Activated CD8-positive, alpha-beta memory T cell treated with anti-CD3 and anti-CD28 coated beads for 4 hours (primary cell): ENCODE results near the gene RPS13.
"Not testable (repeated sequence)": the region's sequence is repeated elsewhere in the genome, so short reads cannot be mapped to it uniquely, and the experiment has no call there.

Experiments
- DNase-seq, 2 donors: peaks; one replicate each; pipeline ENCODE4 v3.0.0-alpha.2; 2020; ENCODE audit warnings: low read depth in 2 of 2

RPS13 gene

DNA sequence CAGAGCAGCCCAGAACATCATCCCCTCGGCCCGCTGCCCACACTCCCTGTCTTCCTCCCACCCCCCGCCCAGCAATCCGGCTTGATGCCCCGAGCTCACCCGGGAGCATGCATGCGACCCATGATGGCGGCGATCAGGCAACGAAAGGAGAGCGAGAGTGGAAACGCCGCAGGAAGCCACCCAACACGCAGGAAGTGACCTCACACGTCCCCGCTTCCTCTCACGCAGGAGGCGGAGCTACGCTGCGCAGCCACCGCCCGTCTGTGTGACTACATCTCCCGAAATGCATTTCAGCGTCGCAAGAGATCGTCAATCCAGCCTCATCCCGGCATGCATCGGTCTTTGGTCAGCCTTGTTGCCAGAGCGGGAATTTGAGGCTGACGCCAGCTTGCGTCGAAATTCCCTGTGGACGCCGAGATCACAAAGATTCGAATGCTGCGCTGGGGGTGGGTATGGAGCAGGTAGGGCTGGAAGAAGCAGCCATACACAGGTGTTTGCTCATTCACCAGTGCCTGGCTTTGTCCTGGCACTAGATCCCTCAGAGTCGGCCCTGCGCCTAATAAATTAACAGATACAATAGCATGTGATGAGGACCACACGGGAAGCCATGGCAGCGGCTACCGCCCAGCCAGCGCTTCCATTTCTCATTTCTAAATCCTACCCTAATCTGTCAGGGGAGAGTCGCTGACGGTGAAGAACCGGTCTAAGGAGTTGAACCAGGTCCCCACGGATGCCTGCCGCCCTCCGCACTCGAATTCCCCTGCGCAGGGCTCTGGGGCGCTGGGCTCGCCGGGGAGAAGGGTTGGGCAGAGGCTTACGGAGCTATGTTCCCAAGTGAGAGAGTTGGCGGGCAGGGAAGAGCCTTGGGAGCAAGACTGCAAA is at the start of gene RPS13:
Gene RPS13 (minus strand): TSS at position 148 of the 882 bp plus-strand sequence. CDS start 26 bp downstream, at position 122.
- DNase-seq, result peak; percentile 86 to 92

DNA sequence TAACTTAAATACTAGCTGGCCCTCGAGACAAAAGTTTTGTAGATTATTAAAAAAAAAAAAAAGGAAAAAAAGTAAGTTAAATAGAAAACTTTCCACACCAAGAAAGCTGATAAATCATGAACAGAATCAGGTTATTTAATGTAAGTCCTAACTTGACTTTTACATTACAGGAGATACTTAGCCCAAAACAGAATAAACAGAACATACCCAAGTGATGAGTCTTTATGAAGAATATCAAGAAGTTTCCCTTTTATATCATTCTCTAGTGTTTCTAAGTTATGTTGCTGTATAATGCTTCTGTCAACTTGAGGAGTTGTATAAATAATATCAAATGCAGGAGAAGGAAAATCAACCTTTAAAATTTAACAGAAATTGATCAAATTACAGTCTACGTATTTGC is 44.5 kb upstream of the RPS13 start:
- DNase-seq, result no peak

DNA sequence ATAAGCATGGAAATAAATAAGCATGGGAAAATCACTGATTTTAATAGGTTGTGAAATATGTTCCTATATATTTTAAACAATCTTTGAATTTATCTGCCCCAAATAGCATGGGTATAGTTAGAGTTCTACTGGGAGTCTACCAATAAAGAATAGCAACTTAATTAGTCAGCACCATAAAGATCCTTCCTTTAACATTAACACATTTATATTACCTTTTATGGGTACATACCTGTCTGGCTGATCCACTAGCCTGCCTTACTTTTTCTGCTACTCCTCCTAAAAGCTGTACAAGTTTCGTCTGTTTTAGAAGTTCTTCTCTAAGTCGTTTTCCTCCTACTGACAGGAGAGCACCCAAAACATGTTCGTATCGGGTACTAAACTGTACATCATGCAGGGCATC is 39.8 kb upstream of the RPS13 start:
- DNase-seq, result no peak

DNA sequence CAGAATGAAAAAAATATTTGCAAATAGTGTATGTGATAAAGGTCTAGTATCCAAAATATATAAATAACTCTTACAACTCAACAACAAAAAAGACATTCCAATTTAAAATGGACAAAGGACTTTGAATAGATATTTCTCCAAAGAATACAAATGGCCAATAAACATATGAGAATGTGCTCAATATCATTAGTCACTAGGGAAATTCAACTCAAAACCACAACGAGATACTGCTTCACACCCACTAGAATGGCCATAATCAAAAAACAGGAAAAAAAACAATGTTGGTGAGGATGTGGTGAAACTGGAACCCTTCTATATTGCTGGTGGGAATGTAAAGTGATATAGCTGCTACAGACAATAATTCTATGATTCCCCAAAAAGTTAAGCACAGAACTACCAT is 38.6 kb upstream of the RPS13 start:
- DNase-seq, result no peak

DNA sequence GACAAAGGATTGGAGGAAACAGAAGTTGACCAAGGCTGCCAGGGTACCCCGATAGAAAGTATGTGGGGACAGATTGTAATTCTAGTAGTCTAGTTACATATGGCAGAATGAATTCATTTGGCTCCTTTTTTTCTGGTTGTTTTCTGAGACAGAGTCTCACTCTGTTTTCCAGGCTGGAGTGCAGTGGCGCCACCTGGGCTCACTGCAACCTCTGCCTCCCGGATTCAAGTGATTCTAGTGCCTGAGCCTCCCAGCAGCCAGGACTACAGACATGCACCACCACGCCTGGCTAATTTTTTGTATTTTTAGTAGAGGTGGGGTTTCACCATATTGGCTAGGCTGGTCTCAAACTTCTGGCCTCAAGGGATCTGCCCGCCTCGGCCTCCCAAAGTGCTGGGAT is 30.3 kb upstream of the RPS13 start:
- DNase-seq, result not testable (repeated sequence)

DNA sequence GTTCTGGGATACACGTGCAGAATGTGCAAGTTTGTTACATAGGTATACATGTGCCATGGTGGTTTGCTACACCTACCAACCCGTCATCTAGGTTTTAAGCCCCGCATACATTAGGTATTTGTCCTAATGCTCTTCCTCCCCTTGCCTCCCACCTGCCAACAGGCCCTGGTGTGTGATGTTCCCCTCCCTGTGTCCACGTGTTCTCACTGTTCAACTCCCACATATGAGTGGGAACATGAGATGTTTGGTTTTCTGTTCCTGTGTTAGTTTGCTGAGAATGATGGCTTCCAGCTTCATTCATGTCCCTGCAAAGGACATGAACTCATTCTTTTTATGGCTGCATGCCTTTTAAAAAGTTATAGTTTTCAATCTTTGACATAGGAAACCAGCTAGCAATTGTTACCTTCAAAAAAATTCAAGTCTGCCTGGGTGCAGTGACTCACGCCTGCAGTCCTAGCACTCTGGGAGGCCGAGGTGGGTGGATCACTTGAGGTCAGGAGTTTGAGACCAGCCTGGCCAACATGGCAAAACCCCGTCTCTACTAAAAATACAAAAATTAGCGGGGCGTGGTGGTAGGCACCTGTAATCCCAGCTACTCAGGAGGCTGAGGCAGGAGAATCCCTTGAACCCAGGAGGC is 28.1 kb upstream of the RPS13 start:
- not testable (repeated sequence) for DNase-seq

DNA sequence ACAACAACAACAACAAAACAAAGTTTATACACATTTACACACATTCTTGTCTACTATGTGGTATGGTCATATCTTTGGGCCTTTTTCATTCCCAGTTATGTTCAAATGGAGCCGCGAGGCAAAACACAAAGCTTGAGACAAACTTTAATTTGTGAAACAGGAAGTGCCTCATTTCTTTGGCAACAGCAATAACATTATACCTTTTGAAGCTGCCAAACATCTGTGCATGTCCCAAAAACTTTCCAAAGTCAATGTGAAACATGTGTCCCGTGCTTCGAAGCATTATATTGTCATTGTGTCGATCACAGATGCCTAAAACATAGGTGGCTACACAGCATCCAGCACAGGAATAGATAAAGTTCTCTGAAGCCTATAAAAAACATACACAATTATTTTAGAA is 25.0 kb upstream of the RPS13 start:
- no peak for DNase-seq

DNA sequence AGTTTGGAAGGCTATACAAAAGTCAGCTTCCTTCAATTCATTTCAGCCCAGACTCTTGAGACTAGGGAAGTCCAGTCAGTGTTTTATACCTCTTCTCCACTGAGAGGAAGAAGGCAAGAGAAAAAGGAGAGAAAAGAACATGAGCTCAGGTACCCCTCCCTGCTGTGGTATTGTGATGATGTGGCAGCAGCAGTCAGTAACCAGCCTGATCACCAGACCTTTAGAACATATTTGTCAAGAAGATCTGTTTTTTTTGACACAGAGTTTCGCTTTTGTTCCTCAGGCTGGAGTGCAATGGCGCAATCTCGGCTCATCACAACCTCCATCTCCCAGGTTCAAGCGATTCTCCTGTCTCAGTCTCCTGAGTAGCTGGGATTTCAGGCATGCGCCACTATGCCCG is 21.2 kb upstream of the RPS13 start:
- DNase-seq, result no peak

DNA sequence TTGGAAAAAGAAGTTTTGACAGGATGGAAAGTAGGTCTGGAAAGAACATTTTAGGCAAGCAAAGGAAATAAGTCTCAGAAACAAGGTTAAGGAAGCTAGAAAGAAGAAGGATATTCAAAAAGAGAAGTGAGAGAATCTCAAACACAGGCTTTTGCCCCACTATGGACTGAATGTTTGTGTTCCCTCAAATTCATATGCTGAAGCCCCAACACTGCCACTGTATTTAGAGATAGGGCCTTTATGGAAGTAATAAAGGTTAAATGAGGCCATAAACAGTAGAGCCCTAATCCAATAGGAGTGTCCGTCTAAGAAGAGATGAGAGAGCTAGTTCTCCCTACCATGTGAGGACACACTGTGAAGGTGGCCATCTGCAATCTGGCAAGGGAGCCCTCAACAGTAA is 20.6 kb upstream of the RPS13 start:
- no peak for DNase-seq

DNA sequence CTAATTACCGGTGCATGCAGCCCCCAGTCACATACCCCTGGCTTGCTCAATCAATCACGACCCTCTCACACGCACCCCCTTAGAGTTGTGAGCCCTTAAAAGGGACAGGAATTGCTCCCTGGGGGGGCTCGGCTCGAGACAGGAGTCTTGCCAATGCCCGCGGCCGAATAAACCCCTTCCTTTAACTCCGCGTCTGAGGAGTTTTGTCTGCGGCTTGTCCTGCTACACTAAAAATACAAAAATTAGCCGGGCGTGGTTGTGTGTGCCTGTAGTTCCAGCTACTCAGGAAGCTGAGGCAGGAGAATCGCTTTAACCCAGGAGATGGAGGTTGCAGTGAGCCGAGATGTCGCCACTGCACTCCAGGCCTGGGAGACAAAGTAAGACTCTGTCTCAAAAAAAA is 8.5 kb upstream of the RPS13 start:
- not testable (repeated sequence) for DNase-seq

DNA sequence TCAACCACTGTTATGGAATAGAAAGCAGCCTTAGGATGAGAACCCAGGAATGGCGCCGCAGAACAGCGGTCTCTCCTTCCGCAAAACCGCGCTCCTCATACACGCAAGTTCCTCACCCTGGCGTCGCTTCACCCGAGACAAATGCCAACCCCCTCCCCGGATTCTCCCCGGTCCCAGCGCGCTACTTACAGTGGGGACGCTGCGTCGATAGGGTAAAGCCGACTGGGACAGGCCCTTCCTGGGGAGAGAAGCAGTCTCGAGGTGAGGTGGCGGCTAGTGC is 287 bp downstream of the RPS13 start:
- DNase-seq, result no peak

DNA sequence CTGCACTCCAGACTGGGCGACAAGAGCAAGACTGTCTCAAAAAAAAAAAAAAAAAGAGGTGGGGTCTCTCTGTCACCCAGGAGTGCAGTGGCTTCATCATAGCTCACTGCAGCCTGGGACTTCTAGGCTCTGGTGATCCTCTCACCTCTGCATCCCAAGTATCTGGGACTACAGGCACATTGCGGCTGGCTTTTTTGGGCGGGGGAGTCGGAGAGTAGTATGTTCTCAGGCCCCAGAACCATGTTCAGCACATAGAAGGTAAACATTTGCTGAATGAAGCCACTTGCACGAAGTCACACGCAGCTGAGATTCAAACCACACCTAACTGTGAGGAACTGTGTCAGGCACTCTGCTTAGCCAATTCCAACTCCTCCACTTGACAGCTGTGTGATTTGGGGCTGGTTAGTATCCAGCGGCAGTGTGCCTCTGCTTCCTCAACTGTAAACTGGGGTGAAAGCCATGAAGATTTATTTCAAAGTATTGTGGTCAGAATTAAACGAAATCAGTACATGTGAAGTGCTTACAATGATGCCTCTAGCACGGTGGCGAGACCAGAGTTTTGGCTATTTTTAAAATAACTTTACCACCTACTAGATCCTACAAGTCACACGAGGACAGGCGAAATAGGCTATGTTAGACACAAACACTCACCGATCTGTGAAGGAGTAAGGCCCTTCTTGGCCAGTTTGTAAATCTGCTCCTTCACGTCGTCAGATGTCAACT is 789 bp downstream of the RPS13 start:
- DNase-seq, result no peak

DNA sequence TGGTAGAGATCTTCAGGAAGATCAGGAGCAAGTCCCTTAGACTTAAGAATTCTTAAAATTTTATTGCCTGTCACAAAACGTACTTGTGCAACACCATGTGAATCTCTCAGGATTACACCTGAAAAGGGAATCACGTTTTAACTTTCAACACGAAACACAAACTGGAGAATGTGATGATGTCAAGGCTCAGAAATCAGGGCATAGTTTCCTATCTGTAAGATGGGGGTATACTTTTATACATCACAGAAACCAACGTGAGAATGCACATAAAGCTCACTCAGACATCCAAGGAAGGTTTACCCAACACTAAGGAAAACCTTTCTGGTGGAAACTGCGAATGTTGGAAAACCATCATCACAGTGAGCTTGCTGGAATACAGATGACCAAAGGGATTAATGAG is 2.0 kb downstream of the RPS13 start:
- DNase-seq, result no peak

DNA sequence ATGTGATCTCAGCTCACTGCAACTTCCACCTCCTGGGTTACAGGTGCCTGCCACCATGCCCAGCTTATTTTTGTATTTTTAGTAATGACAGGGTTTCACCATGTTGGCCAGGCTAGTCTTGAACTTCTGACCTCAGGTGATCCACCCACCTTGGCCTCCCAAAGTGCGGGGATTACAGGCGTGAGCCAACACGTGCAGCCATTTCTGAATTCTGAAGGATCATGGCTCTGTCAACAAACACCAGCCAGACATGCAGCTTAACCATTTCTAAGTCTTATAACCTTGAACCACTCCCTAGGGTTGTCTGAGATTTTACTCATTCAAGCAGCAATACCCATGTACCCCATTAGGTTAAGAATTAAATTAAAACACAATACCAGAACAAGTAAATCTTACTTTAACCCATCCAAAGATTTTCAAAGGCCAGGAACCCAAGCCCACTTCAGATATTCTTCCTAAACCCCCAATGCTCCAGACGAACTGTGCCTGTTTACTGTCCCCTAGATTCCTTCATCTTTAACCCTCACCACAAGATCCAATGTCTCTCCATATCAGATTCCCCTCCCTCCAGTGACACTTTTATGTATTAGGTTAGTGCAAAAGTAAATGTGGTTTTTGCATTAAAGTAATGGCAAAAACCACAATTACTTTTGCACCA is 4.0 kb downstream of the RPS13 start:
- DNase-seq, result no peak

DNA sequence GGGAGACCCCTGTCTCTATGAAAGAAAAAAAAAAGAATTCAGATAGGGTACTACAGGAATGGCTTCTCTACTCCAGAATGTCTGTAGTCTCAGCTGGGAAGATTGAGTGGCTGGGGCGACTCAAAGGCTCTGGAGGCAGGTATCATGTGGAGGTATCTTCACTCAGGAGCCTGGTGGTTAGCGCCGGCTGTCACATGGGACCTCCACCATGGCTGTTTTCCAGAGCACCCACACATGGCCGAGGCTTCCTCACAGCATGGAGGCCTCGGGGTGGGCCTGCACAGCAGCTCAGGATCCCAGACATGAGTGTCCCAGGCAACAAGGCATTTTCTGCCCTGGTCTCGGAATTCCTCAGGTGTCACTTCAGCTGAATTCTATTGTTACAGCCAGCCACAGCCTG is 10.1 kb downstream of the RPS13 start:
- no peak for DNase-seq

DNA sequence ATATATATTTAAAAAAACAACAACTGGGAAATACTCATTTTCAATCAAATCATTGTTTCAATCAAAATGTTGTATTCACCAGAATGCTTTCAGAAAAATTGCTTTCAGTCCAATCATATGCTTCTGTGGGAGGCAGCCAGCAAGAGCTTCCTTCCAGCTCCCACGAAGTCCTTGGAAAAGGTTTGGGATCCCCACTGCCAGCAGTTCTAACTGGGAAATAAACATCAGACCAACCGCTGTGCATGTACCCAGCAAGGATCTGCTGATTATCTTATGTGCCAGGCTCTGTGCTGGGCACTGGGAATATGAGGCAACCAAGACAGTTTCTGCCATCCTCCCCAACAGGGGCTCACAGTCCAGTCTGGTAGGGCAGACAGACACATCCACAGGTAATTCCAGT is 10.8 kb downstream of the RPS13 start:
- DNase-seq, result no peak

DNA sequence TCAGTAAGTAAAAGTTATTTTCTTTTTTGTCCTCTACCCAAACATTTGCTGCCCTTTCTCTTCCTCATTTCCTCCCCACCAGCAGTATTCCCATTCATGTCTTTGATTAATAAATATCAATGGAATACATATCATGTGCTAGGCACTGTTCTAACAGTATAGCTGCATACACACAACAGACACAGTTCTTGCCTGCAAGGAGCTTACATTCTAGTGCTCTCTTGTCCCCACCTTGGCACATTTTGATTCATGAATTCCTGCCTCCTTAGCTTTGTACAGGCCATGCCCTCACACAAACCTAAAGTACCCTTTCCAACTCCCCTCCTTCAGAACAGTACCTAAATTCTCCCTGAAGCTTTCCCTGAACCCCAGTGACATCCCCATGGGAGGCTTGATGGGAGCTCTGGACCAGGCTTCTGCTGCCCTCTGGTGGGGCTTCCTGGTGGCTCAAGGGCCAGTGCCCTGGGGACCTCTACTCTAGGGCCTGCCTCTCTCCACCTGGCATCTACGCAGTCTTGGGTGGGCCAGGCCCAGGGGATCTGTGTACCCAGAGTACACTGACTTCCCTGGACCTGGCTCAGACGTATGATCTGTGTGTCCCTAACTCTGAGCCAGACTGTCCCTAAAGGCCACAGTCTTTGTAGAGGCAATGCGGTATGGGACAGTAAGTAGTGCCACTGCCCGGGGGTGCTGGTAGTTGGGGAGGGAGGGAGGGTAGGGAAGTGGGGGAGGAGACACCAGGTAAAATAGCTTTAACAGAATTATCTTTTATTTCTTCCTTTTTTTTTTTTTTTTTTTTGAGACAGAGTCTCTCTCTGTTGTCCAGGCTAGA is 14.1 kb downstream of the RPS13 start:
- DNase-seq, result no peak

DNA sequence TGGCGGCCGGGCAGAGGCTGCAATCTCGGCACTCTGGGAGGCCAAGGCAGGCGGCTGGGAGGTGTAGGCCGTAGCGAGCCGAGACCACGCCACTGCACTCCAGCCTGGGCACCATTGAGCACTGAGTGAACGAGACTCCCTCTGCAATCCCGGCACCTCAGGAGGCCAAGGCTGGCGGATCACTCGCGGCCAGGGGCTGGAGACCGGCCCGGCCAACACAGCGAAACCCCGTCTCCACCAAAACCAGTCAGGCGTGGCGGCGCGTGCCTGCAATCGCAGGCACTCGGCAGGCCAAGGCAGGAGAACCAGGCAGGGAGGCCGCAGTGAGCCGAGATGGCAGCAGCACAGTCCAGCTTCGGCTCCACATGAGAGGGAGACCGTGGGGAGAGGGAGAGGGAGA is 26.3 kb downstream of the RPS13 start:
- DNase-seq, result not testable (repeated sequence)

DNA sequence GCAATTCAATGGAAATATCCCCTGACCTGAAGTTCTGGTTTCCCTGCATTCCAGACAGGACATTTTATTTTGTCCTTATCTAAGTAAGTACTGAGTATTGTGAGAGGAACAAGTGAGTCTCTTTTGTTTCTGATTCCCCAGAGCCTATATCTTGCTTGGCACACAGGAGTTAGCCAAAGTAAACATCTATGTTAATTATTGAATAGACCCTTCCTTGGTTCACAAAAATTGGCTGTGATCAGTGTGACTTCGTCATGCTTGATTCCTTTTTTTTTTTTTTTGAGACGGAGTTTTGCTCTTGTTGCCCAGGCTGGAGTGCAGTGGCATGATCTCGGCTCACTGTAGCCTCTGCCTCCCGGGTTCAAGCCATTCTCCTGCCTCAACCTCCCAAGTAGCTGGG is 29.0 kb downstream of the RPS13 start:
- not testable (repeated sequence) for DNase-seq

DNA sequence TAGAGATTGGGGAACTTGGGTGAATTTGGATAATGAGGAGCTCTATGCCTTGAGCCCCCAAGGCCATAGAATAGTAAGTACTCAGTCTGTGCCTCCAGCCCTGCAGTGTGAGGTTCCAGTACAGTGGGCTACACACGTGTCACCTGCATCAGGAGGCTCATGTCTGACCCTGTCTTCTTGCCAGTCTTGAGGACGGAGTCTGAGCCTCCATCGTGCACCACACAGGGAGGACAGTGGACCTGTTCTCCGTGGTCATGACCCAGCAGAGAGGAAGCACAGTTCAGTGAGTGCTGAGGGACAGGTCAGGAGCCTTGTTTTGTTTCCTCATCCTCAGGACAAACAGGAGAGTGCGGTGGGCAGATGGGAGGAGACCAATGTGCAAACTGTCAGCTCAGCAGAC is 30.8 kb downstream of the RPS13 start:
- DNase-seq, result no peak
